A204.1 (cell line): ENCODE data around the gene YTHDF2.
"Not testable (repeated sequence)": the region's sequence is repeated elsewhere in the genome, so short reads cannot be mapped to it uniquely, and the experiment has no call there.

Experiments used
- FAIRE-seq: peaks from 2 replicates; lab custom pipeline; 2012; peaks lifted over from hg19 to GRCh38; lab: Jason Lieb, UNC

Gene YTHDF2

GRCh38 chr1:28761189-28761588 lies 24.4 kb downstream of the YTHDF2 start:
- FAIRE-seq = no peak

GRCh38 chr1:28766532-28767183 lies 29.9 kb downstream of the YTHDF2 start:
- no peak for FAIRE-seq

GRCh38 chr1:28770601-28771165 lies 33.9 kb downstream of the YTHDF2 start:
- FAIRE-seq = no peak

GRCh38 chr1:28771921-28772320 lies 35.2 kb downstream of the YTHDF2 start:
- FAIRE-seq = not testable (repeated sequence)

GRCh38 chr1:28773105-28773504 lies 36.4 kb downstream of the YTHDF2 start:
- no peak for FAIRE-seq

DNA sequence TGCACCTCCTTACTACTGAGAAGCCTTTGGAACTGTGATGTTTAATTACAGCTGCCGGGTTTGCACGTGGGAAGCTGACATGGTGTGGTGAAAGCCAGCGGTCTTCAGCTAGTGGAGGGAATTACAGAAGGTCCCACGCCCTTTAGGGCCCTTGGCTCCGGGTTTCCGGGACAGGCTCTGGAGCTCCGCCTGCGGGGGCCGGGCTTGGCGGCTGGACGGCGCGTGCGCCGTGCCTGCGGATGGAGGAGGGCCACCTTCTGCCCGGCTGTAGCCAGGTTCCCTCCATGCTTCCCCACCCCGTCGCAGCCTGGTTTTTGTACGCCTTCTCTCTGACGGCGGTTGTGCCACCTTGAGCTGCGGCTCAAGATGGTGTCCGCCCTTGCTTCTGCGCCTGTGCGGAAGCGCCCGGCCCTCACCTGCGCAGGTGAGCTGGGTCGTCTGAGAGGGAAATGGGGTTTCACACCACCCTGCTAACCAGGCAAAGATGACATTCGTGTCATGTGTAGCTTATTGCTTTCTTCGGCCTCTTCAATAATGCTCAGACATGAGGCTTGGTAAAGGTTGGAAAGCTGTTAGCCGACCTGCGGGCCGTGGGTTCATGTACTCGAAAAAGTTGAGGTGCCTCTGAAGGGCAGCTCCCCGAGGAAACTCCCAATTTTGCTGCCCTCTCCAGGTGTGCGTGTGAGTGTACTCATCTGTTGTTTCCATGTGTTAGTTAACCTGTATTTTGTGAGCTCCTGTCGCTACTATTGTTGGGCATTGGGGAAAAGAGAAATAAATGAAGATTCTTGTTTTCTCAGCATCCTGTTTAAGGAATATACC lies 38.6 kb downstream of the YTHDF2 start:
- FAIRE-seq = no peak

- FAIRE-seq = no peak
Measured at GRCh38 chr1:28776341-28776740, 39.6 kb downstream of the YTHDF2 start.

GRCh38 chr1:28778021-28778420 lies 41.3 kb downstream of the YTHDF2 start:
- no peak for FAIRE-seq

GRCh38 chr1:28779751-28780408 lies 43.1 kb downstream of the YTHDF2 start:
- FAIRE-seq = no peak

DNA sequence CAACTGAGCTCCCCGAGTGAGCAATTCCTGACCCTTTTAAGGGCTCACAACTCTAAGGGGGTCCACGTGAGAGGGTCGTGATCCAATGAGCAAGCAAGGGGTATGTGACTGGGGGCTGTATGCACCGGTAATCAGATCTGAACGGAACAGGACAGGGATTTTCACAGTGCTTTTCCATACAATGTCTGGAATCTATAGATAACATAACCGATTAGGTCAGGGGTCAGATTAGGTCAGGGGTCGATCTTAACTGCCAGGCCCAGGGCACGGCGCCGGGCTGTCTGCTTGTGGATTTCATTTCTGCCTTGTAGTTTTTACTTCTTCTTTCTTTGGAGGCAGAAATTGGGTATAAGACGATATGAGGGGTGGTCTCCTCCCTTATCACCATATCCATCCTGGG lies 44.6 kb downstream of the YTHDF2 start:
- no peak for FAIRE-seq

DNA sequence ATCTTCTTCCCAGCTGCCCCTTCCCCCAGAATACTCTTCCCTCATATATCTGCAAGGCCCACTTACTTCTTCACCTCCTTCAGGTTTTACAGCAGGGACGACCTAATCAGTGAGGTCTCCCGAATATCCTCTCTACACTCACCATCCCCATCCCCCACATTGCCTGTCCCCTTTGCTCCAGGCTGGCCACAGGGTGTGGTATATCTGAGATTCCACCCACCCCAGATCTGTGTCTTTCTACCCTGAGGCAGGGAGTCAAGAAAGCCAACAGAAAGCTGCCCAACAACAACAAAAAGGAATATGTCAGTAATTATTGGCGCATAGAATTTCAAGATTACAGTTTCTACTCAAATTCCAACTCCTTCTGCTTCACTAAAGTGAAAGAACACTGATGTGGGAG lies 45.3 kb downstream of the YTHDF2 start:
- FAIRE-seq = no peak

DNA sequence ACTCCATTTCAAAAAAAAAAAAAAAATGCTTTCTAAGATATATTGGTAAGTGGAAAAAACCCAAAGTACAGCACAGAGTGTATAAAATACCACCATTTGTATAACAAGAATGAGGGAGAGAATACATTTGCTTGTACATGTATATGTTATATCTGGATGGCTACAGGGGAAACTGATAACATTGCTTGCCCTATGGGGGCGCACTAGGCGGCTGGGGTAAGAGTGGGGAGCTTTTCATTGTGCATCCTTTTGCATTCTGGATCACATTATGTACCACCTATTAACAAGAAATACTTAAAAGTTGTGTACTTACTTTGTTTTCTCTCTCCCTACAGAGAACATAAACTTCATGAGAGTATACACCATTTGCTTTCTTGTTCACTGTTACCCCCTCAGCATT lies 46.6 kb downstream of the YTHDF2 start:
- FAIRE-seq = no peak

GRCh38 chr1:28789412-28789811 lies 52.7 kb downstream of the YTHDF2 start:
- FAIRE-seq = no peak

GRCh38 chr1:28789816-28790215 lies 53.1 kb downstream of the YTHDF2 start:
- FAIRE-seq = no peak

DNA sequence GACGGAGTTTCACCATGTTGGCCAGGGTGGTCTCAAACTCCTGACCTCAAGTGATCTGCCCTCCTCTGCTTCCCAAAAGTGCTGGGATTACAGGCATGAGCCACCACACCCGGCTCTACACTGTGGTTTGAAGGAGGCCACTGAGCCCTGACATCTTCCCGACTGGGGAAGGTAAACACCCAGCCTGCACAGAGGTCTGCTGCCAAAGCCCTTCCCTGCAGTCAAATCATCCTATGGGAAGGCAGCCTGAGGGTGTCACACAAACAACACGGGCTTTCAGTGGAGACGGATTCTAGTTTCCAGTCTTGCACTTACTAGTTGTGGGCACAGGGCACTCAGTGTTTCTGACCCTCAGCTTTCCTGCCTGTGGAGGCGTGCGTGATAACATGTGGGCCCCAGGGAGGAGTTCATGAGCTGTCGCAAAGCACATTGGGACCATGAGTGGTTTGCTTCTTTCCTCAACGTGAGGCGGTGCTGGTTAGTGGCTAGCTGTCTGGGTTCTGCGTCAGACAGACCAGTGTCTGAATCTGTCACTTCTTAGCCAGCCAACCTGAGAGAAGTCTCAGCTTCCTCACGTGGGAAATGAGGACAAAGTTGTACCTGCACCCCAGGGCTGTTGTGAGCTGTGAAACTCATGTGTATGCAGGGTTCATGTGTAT lies 53.8 kb downstream of the YTHDF2 start:
- FAIRE-seq = no peak

GRCh38 chr1:28791929-28792328 lies 55.2 kb downstream of the YTHDF2 start:
- FAIRE-seq = not testable (repeated sequence)

DNA sequence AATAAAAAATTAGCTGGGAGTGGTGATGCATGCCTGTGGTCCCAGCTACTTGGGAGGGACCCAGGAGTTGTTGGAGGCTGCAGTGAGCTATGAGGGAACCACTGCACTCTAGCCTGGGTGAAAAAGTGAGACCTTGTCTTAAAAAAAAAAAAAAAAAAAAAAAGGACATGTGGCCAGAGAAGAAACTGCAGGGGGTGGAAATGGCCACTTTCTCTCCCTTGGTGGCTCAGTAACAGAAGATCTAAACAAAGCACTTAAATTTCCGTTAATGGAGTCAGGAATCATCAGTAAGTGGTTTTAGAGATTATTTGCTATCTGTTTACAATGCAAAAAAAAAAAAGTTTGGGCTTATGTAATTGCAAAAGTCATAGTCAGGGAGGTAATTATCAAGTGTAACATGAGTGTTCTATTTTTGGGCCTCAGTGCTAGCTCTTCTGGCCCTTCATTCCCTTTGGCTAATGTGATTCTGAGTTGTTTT lies 55.9 kb downstream of the YTHDF2 start:
- no peak for FAIRE-seq

- not testable (repeated sequence) for FAIRE-seq
Measured at GRCh38 chr1:28794582-28794981, 57.8 kb downstream of the YTHDF2 start.

GRCh38 chr1:28796352-28797211 lies 59.8 kb downstream of the YTHDF2 start:
- FAIRE-seq = no peak

DNA sequence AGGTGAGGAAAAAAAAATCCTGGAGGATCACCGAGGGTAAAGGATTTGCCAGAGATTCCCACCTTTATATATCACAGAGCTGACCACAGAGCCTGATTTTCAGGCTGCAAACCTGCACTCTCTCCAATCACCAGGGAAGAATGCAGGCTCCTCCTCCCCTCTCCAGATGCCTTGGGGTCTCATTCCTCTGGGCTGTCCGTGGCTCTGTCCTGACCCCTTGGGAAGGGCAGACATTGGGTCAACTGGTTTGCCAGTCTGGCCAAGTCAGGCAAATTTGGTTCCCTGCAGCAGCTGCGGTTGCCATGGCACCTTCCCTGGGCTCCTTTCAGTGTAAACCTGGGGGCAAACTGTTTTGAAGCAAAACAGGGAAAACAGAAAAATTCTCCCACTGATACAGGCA lies 63.6 kb downstream of the YTHDF2 start:
- no peak for FAIRE-seq

- no peak for FAIRE-seq
Measured at GRCh38 chr1:28801461-28801860, 64.7 kb downstream of the YTHDF2 start.
